GM12878 (cell line): ENCODE results near the gene GRIK2. TPM values are rescaled to one million over a fixed set of nuclear protein-coding genes. Genes with fewer than 3 reads are reported as not detected.

Experiments used
- ATAC-seq: fragments of 200-7000 bp; cut with Tn5 transposase; 3 replicates; pipeline ENCODE4 v1.9.1; 2020; ENCODE audit warnings: mild to moderate bottlenecking, moderate library complexity
- BruUV-seq: library from RNA; stranded (reverse); fragments of 400-500 nt; replicated peaks from 2 replicates; lab custom pipeline; 2021; lab: Mats Ljungman, UMichigan
- CTCF ChIA-PET: fragments of 300-600 bp; sonication (Branson Sonifier 250); formaldehyde crosslinking; extraction: SDS; loops from one replicate; lab custom pipeline; 2021; ENCODE audit warnings: inconsistent platforms; lab: Yijun Ruan, JAX
- POLR2A ChIA-PET: fragments of 350-600 bp; formaldehyde crosslinking; extraction: SDS; loops from one replicate; lab custom pipeline; 2021; ENCODE audit warnings: inconsistent platforms; lab: Charles Lee
- RAD21 ChIA-PET: fragments of 300-600 bp; sonication (Branson Sonifier 250); formaldehyde crosslinking; loops from one replicate; lab custom pipeline; 2023; ENCODE audit warnings: antibody characterized with exemption; ENCODE audit not compliant: unreplicated experiment; lab: Charles Lee
- SMC1A ChIA-PET: fragments of 300-600 bp; sonication (Branson Sonifier 250); formaldehyde crosslinking; loops from one replicate; lab custom pipeline; 2023; ENCODE audit not compliant: unreplicated experiment, uncharacterized antibody; lab: Charles Lee
- DNase-seq: peaks from one replicate; pipeline ENCODE4 v3.0.0-alpha.2; 2011; ENCODE audit warnings: low read depth, low spot score
- FAIRE-seq: peaks from 3 replicates; lab custom pipeline; 2011; peaks lifted over from hg19 to GRCh38; lab: Jason Lieb, UNC
- H2AFZ ChIP-seq: 2 replicates; pipeline ENCODE4 v1.6.0; 2011; ENCODE audit warnings: low read depth, low read length, control low read depth; ENCODE audit not compliant: control insufficient read depth
- H3K27ac ChIP-seq: 2 replicates; pipeline ENCODE4 v1.5.1; 2011; ENCODE audit warnings: control low read depth; ENCODE audit not compliant: control insufficient read depth, insufficient read depth
- H3K27me3 ChIP-seq, 2 experiments: replicated peaks in 1 of 2; 2 replicates each; pipeline versions ENCODE4 v1.6.0 to v1.6.1; 2011; ENCODE audit warnings: low read length in 1 of 2; ENCODE audit not compliant: control insufficient read depth in 2 of 2, insufficient read depth in 2 of 2
- H3K36me3 ChIP-seq, 2 experiments: 2 replicates each; pipeline ENCODE4 v1.5.1; 2011; ENCODE audit warnings: low read length in 1 of 2; ENCODE audit not compliant: control insufficient read depth in 2 of 2, insufficient read depth in 2 of 2
- H3K4me1 ChIP-seq: 2 replicates; pipeline ENCODE4 v1.6.1; 2011; ENCODE audit warnings: mild to moderate bottlenecking, low read length, moderate library complexity, mixed read lengths; ENCODE audit not compliant: control insufficient read depth, insufficient read depth
- H3K4me2 ChIP-seq: 2 replicates; pipeline ENCODE4 v1.6.0; 2011; ENCODE audit warnings: control low read depth; ENCODE audit not compliant: control insufficient read depth, insufficient read depth
- H3K4me3 ChIP-seq: fragments of 200-600 bp; sonication (generic); 2 replicates; pipeline ENCODE4 v1.5.1; 2016
- H3K79me2 ChIP-seq: 2 replicates; pipeline ENCODE4 v1.6.0; 2011; ENCODE audit warnings: low read length; ENCODE audit not compliant: control insufficient read depth, insufficient read depth
- H3K9ac ChIP-seq: 2 replicates; pipeline ENCODE4 v1.8.0; 2011; ENCODE audit warnings: low read length, control low read depth, mixed read lengths; ENCODE audit not compliant: control insufficient read depth, insufficient read depth
- H3K9me3 ChIP-seq: replicated peaks from 3 replicates; pipeline ENCODE4 v1.5.1; 2011; ENCODE audit warnings: mild to moderate bottlenecking, low read length; ENCODE audit not compliant: control insufficient read depth, insufficient read depth
- H4K20me1 ChIP-seq: 2 replicates; pipeline ENCODE4 v1.6.0; 2011; ENCODE audit not compliant: control insufficient read depth, insufficient read depth
- BACH1 ChIP-seq: fragments of 450-650 bp; IDR thresholded peaks from 2 replicates; pipeline ENCODE4 v1.6.1; 2017; ENCODE audit warnings: mild to moderate bottlenecking, borderline replicate concordance
- DPF2 ChIP-seq: fragments of 450-650 bp; IDR thresholded peaks from 2 replicates; pipeline ENCODE4 v1.6.1; 2017; ENCODE audit warnings: mild to moderate bottlenecking
- GABPA ChIP-seq: IDR thresholded peaks from 2 replicates; pipeline ENCODE4 v1.6.1; 2014; ENCODE audit warnings: antibody characterized with exemption, low read depth, mild to moderate bottlenecking, inconsistent platforms
- HCFC1 ChIP-seq: fragments of 150-350 bp; IDR thresholded peaks from 2 replicates; pipeline ENCODE4 v1.6.1; 2014; ENCODE audit warnings: low read length
- NFYB ChIP-seq: IDR thresholded peaks from 2 replicates; pipeline ENCODE4 v1.6.1; 2011; ENCODE audit warnings: low read depth, mild to moderate bottlenecking, low read length, improper control_type of control experiment, moderate library complexity; ENCODE audit not compliant: insufficient read depth
- PAX8 ChIP-seq: fragments of 450-650 bp; IDR thresholded peaks from 2 replicates; pipeline ENCODE4 v1.6.1; 2017; ENCODE audit warnings: mild to moderate bottlenecking, moderate library complexity
- RB1 ChIP-seq: fragments of 450-650 bp; formaldehyde crosslinking; IDR thresholded peaks from 2 replicates; pipeline ENCODE4 v1.6.1; 2017; ENCODE audit warnings: mild to moderate bottlenecking, borderline replicate concordance
- SMARCA5 ChIP-seq: fragments of 450-650 bp; IDR thresholded peaks from 2 replicates; pipeline ENCODE4 v1.6.1; 2017; ENCODE audit warnings: mild to moderate bottlenecking
- TBL1XR1 ChIP-seq: IDR thresholded peaks from 2 replicates; pipeline ENCODE4 v1.6.1; 2012; ENCODE audit warnings: low read depth, low read length, improper control_type of control experiment
- YBX1 ChIP-seq: fragments of 450-650 bp; IDR thresholded peaks from 2 replicates; pipeline ENCODE4 v1.6.1; 2016; ENCODE audit warnings: antibody characterized with exemption
- in situ Hi-C: fragments of 300-500 bp; cut with MboI; formaldehyde crosslinking; loops from 9 replicates; pipeline ENCODE4 v1.14.3; 2018; ENCODE audit warnings: mixed read lengths
- intact Hi-C: fragments of 100-400 bp; cut with micrococcal nuclease; formaldehyde crosslinking; loops from one replicate; pipeline ENCODE4 v1.14.2; 2022; ENCODE audit not compliant: unreplicated experiment
- polyA plus RNA-seq, 11 experiments: library from polyadenylated mRNA; depleted of rRNA in 4 of 11; unstranded in 6 of 11; stranded (reverse) in 5 of 11; fragments of >200 nt; fragmentation: Nextera tagmentation in 4 of 11; fragmentation: Illumina TruSeq in 1 of 11; extraction: Ambion mirVana in 4 of 11; extraction: Trizol in 1 of 11; gene quantifications; 1 replicate in 1 of 11; 2 replicates in 10 of 11; pipeline versions ENCODE4 v1.2.1 to v1.2.3, GENCODE V29; 2011 to 2016; ENCODE audit warnings: inconsistent platforms in 2 of 11, missing spikeins in 2 of 11, low read depth in 1 of 11
- total RNA-seq, 4 experiments: library from RNA; depleted of rRNA in 3 of 4; stranded (reverse); fragments of >200 nt in 3 of 4; fragmentation: Illumina TruSeq in 1 of 4; extraction: Trizol in 1 of 4; gene quantifications; 2 replicates each; pipeline versions ENCODE4 v1.2.1 to v1.2.3, GENCODE V29; 2013 to 2021
- TF ChIP-seq, protein P1 (sequence below): fragments of 150-350 bp; IDR thresholded peaks from 2 replicates; pipeline ENCODE4 v1.6.1; 2016; ENCODE audit warnings: low read depth, low read length
- TF ChIP-seq, protein P2 (sequence below): IDR thresholded peaks from 2 replicates; pipeline ENCODE4 v1.6.1; 2011; ENCODE audit warnings: borderline replicate concordance, low read depth, mild to moderate bottlenecking, moderate library complexity, low read length; ENCODE audit not compliant: insufficient read depth, poor library complexity, severe bottlenecking
- TF ChIP-seq, protein P3 (sequence below): fragments of 450-650 bp; IDR thresholded peaks from 2 replicates; pipeline ENCODE4 v1.6.1; 2017; ENCODE audit warnings: borderline replicate concordance

Gene GRIK2
- total and polyA plus RNA-seq, 10 of the 15 experiments (the other 5 are each of a cell fraction or from before 2014, with no cell fraction given) = not detected

DNA sequence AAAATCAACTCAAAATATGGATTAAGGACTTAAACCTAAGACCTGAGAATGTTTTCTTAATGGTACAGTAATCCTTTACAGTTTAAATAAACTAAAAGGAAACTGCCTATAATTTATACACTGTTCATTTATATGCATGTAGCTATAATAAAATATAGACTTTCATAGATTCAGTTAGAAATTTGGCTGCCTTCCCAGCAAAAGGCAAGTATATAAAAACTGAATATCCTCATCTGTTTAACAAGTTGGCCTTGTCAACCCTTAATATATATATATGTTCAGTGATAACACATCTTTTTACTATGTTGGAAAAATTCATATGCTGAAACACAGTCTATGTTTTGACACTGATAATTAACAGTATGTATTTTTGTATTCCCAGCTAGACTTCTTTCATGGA lies 123.1 kb downstream of the GRIK2 start:
- Histone ChIP-seq H3K4me3 (no peak overlapping the region), H3K79me2 (no peaks in the 10 kb centered on the region), H3K4me2 (no peak overlapping the region), H2AFZ (no peak overlapping the region), H3K9me3 (no peaks in the 10 kb centered on the region), H3K27me3 (no peaks in the 10 kb centered on the region), H3K27ac (no peak overlapping the region), H3K9ac (no peak overlapping the region), H3K4me1 (no peaks in the 10 kb centered on the region), H3K36me3 (no peaks in the 10 kb centered on the region), H4K20me1 (no peaks in the 10 kb centered on the region)
- intact Hi-C loops = no loop called here
- in situ Hi-C loops = no loop called here
- DNase-seq (no peak), ATAC-seq (no peak), FAIRE-seq (no peak)
- ChIA-PET SMC1A (no interaction called here), CTCF (no interaction called here), POLR2A (no interaction called here), RAD21 (no interaction called here)
- TF ChIP-seq YBX1 = no peak
- TF ChIP-seq, protein P1, sequence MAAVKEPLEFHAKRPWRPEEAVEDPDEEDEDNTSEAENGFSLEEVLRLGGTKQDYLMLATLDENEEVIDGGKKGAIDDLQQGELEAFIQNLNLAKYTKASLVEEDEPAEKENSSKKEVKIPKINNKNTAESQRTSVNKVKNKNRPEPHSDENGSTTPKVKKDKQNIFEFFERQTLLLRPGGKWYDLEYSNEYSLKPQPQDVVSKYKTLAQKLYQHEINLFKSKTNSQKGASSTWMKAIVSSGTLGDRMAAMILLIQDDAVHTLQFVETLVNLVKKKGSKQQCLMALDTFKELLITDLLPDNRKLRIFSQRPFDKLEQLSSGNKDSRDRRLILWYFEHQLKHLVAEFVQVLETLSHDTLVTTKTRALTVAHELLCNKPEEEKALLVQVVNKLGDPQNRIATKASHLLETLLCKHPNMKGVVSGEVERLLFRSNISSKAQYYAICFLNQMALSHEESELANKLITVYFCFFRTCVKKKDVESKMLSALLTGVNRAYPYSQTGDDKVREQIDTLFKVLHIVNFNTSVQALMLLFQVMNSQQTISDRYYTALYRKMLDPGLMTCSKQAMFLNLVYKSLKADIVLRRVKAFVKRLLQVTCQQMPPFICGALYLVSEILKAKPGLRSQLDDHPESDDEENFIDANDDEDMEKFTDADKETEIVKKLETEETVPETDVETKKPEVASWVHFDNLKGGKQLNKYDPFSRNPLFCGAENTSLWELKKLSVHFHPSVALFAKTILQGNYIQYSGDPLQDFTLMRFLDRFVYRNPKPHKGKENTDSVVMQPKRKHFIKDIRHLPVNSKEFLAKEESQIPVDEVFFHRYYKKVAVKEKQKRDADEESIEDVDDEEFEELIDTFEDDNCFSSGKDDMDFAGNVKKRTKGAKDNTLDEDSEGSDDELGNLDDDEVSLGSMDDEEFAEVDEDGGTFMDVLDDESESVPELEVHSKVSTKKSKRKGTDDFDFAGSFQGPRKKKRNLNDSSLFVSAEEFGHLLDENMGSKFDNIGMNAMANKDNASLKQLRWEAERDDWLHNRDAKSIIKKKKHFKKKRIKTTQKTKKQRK = no peak
- TF ChIP-seq, protein P2, sequence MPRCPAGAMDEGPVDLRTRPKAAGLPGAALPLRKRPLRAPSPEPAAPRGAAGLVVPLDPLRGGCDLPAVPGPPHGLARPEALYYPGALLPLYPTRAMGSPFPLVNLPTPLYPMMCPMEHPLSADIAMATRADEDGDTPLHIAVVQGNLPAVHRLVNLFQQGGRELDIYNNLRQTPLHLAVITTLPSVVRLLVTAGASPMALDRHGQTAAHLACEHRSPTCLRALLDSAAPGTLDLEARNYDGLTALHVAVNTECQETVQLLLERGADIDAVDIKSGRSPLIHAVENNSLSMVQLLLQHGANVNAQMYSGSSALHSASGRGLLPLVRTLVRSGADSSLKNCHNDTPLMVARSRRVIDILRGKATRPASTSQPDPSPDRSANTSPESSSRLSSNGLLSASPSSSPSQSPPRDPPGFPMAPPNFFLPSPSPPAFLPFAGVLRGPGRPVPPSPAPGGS = no peak
- no peak for TF ChIP-seq DPF2
- TF ChIP-seq, protein P3, sequence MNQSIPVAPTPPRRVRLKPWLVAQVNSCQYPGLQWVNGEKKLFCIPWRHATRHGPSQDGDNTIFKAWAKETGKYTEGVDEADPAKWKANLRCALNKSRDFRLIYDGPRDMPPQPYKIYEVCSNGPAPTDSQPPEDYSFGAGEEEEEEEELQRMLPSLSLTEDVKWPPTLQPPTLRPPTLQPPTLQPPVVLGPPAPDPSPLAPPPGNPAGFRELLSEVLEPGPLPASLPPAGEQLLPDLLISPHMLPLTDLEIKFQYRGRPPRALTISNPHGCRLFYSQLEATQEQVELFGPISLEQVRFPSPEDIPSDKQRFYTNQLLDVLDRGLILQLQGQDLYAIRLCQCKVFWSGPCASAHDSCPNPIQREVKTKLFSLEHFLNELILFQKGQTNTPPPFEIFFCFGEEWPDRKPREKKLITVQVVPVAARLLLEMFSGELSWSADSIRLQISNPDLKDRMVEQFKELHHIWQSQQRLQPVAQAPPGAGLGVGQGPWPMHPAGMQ = no peak
- TF ChIP-seq PAX8 = no peak
- no peak for TF ChIP-seq HCFC1
- no peak for TF ChIP-seq SMARCA5
- no peak for TF ChIP-seq RB1
- no peak for TF ChIP-seq GABPA
- no peak for TF ChIP-seq BACH1
- TF ChIP-seq TBL1XR1 = no peak
- no peak for TF ChIP-seq NFYB
- BruUV-seq = no TSS peak
